Glutamatergic neuron (in vitro differentiated cells): ENCODE measurements around the gene IL17RE. TPM values are rescaled to one million over a fixed set of nuclear protein-coding genes. Genes with fewer than 3 reads are reported as not detected.
A peak's percentile ranks its signal among the peaks of the same experiment; 100 is the strongest.
"Not testable (repeated sequence)": the region's sequence is repeated elsewhere in the genome, so short reads cannot be mapped to it uniquely, and the experiment has no call there.

ENCODE experiments used
- DNase-seq: peaks from one replicate; pipeline ENCODE4 v3.0.0; 2022
- H3K27ac Mint-ChIP-seq: one replicate; pipeline ENCODE4 v1.8.0; 2020; ENCODE audit warnings: mild to moderate bottlenecking, mixed read lengths, inconsistent platforms; ENCODE audit not compliant: unreplicated experiment
- H3K27me3 Mint-ChIP-seq: one replicate; pipeline ENCODE4 v1.8.0; 2020; ENCODE audit warnings: mild to moderate bottlenecking, moderate library complexity, mixed read lengths, inconsistent platforms; ENCODE audit not compliant: unreplicated experiment
- H3K36me3 Mint-ChIP-seq: one replicate; pipeline ENCODE4 v1.8.0; 2020; ENCODE audit warnings: mild to moderate bottlenecking, mixed read lengths, inconsistent platforms; ENCODE audit not compliant: unreplicated experiment
- H3K4me1 Mint-ChIP-seq: one replicate; pipeline ENCODE4 v1.8.0; 2020; ENCODE audit warnings: mild to moderate bottlenecking, low read depth, mixed read lengths, inconsistent platforms; ENCODE audit not compliant: unreplicated experiment
- H3K4me3 Mint-ChIP-seq: one replicate; pipeline ENCODE4 v1.8.0; 2020; ENCODE audit warnings: mild to moderate bottlenecking, mixed read lengths, inconsistent platforms; ENCODE audit not compliant: unreplicated experiment
- H3K9me3 Mint-ChIP-seq: one replicate; pipeline ENCODE4 v1.8.0; 2020; ENCODE audit warnings: mild to moderate bottlenecking, moderate library complexity, mixed read lengths, inconsistent platforms; ENCODE audit not compliant: unreplicated experiment
- total RNA-seq: library from RNA; stranded (reverse); fragmentation: NEBNext Ultra II Directional; extraction: Animal tissue kit (Norgen Biotek cat#: 25700); gene quantifications from one replicate; pipeline ENCODE4 v1.2.1, GENCODE V29; 2021; ENCODE audit not compliant: unreplicated experiment
- TF ChIP-seq, protein P1 (sequence below): fragments of 200-600 bp; sonication (generic); IDR thresholded peaks from one replicate; pipeline ENCODE4 v1.5.0; 2021; ENCODE audit not compliant: partially characterized antibody, unreplicated experiment

The IL17RE gene
- total RNA-seq, 1 donor from 2014 or later: 3.9 TPM

DNA sequence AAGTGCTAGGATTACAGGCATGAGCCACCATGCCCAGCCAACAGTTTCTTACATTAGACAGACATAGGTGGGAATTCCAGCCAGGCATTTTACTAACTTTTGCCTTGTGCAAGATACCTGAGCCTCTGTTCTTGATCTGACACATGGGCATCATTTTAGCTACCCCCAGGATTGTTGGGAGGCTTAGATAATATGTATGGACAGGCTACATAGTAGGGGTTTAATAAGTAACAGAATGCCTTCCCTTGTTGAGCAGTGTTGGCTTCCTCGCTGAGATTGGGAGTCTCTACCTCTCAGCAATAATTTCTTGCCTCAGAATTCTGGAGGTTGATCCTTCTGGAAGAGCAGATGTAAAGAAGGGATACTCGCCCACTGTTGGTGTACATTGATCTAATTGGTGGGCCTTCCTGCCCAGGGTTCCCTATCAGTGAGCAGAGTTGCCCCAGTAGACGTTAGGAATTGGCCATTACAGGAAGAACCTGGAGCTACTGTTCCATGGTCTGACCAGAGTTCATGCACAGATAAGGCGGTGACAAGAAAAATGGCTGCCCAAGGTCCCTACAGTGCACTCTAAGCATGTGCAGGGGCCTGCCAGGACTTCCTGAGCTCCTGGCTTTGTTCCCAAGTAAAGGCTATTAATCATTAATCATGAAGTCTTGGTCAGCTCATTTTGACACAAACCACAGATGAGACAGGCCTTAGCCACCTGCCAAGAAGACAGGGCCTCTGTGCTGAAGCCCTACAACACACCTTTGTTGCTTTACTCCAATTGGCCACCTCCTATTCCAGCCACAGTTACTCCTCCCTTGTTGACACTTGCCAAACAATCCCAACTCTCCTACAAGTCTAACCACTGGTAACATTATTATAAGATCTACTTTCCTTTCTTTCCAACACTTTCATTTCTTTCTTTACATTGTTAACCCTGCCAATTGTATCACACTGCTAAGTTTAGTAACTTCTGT lies 5.0 kb upstream of the IL17RE start:
- H3K9me3 Mint-ChIP-seq: peaks cover 2% of the 10 kb centered on the region
- H3K36me3 Mint-ChIP-seq: no peaks in the 10 kb centered on the region
- H3K4me3 Mint-ChIP-seq: no peak overlapping the region
- TF ChIP-seq, protein P1, sequence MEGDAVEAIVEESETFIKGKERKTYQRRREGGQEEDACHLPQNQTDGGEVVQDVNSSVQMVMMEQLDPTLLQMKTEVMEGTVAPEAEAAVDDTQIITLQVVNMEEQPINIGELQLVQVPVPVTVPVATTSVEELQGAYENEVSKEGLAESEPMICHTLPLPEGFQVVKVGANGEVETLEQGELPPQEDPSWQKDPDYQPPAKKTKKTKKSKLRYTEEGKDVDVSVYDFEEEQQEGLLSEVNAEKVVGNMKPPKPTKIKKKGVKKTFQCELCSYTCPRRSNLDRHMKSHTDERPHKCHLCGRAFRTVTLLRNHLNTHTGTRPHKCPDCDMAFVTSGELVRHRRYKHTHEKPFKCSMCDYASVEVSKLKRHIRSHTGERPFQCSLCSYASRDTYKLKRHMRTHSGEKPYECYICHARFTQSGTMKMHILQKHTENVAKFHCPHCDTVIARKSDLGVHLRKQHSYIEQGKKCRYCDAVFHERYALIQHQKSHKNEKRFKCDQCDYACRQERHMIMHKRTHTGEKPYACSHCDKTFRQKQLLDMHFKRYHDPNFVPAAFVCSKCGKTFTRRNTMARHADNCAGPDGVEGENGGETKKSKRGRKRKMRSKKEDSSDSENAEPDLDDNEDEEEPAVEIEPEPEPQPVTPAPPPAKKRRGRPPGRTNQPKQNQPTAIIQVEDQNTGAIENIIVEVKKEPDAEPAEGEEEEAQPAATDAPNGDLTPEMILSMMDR: no peak
- H3K27ac Mint-ChIP-seq: no peak overlapping the region
- DNase-seq: no peak
- no peaks in the 10 kb centered on the region for H3K4me1 Mint-ChIP-seq
- H3K27me3 Mint-ChIP-seq: peaks cover 7% of the 10 kb centered on the region

DNA sequence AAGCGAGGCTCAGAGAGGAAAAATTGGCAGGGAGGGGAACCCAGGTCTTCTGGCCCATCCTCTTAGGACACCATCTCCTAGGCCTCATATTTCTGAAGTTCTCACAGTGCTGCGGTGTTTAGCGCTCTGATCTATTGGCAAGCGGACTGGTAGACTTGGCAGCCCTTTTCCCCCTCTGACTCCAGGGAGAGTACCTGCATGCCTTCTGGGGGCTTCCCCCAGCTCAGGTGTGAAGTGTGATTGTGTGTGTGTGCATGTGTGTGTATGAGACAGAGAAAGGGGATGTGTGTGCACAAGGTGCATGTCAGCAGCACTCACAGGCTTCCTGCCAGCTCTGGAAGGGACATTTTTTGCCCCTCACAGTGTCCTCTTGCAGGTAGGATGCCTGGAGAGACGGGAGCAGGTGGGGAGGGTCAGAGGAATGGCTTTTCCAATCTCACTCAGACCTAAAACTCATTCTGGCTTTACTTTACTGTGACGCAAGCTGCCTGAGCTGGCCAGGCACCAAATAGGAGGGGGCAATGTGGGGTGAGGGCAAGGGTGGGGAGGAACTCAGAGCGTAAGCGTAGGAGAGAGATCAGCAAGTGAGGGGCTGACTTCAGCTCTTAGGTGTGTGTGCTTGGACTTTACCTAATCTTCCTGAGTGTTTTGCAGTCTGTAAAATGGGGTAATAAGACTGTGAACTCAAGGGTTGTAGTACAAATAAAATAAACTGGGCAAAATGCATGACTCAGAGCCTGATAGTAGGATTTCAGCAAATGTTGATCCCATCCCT lies 4.0 kb upstream of the IL17RE start:
- Mint-ChIP-seq H3K4me1 (peaks cover 2% of the 10 kb centered on the region), H3K27me3 (peaks cover 7% of the 10 kb centered on the region), H3K27ac (peak overlapping the region; percentile 18), H3K36me3 (no peaks in the 10 kb centered on the region), H3K4me3 (peak overlapping the region; percentile 23), H3K9me3 (peaks cover 2% of the 10 kb centered on the region)
- TF ChIP-seq, protein P1: no peak
- DNase-seq: no peak

DNA sequence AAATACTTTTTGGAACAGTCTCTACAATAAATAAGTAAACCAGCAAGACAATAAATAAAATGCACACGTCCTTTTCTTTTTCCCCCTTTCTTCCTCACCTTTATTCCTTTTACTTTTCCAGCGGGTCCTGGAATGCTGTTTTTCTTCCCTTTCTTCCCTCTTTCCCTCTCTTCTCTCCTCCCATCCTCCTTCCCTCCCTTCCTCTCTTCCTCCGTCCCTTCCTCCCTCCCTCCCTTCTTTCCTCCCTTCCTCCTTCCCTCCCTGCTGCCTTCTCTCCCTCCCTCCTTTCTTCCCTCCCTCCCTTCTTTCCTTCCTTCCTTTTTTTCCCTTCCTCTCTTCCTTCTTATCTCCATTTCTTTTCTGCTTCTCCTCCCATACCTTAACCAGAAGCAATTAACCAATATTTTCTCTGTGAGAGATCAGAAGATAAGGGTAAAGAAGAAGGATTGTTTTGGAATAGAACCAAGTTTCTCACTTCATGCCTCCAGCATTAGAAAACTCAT lies 3.3 kb upstream of the IL17RE start:
- Mint-ChIP-seq H3K27ac (no peak overlapping the region), H3K4me1 (peaks cover 2% of the 10 kb centered on the region), H3K4me3 (no peak overlapping the region), H3K9me3 (peaks cover 2% of the 10 kb centered on the region), H3K27me3 (peaks cover 7% of the 10 kb centered on the region), H3K36me3 (no peaks in the 10 kb centered on the region)
- no peak for DNase-seq
- TF ChIP-seq, protein P1: no peak

DNA sequence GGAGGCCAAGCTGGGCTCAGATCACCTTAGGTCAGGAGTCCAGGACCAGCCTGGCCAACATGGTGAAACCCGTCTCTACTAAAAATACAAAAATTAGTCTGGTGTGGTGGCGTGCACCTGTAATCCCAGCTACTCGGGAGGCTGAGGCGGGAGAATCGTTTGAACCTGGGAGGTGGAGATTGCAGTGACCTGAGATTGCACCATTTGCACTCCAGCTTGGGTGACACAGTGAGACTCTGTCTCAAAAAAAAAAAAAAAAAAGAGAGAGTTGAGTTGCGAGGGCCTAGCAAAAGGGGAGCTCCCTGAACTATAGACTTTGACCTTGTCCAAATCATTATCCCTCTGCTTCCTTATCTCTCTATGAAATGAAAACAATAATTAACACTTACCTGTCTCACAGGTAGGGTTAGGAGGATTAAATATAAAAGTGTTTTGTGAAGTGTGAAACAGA lies 1.7 kb upstream of the IL17RE start:
- not testable (repeated sequence) for H3K27me3 Mint-ChIP-seq, H3K4me3 Mint-ChIP-seq, H3K4me1 Mint-ChIP-seq, H3K27ac Mint-ChIP-seq, DNase-seq, H3K36me3 Mint-ChIP-seq, H3K9me3 Mint-ChIP-seq

DNA sequence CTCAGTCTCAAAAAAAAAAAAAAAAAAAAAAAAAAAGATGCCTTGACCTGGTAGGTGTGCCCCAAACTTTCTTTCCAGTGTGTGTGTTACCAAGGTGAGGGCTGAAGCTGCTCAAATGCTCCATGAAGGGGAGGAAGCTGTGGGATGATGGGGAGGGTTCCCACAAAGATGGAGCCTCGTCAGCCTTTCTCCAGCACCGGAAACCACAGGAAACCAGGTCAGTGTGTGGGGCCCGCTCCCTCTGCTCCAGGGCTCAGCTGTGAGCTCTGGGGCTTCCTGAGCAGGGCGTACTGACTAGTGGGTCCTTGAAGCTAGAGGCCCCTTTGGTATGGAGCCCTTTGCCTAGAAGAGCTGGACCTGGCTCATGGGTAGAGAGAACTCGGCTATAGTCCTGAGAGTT lies 681 bp upstream of the IL17RE start:
- Mint-ChIP-seq H3K4me3 (no peak overlapping the region), H3K27ac (no peak overlapping the region), H3K27me3 (peaks cover 5% of the 10 kb centered on the region), H3K36me3 (no peaks in the 10 kb centered on the region), H3K4me1 (peaks cover 2% of the 10 kb centered on the region), H3K9me3 (no peaks in the 10 kb centered on the region)
- TF ChIP-seq, protein P1: no peak
- DNase-seq: no peak
